ENCODE measurements around the gene NOB1.

Gene NOB1

DNA sequence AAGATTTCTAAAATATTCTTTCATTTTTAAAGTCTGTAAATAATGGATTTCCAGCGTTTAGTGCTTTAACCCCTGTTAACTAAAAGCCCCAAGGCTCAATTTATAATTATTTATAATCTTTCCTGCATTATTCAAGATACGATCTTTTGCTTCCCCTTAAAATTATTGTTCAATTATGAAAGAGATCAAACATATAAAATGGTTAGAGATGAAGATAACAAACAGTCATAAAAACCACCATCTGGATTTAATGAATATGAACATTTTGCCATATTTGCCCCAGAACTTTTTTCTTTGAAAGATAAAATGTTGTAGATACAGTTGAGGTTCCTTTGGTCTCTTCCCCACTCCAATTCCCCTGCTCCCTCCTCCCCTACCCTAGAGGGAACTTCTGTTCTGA, 25.0 kb upstream of the NOB1 start:
- Histone ChIP-seq H3K27me3 (ENCODE audit: control insufficient read depth, insufficient read depth, low read length) (no peaks in the 10 kb centered on the region), H3K36me3 (ENCODE audit: control insufficient read depth, insufficient read depth, low read length) (peaks cover 3% of the 10 kb centered on the region; the same call in 1 of the 2 replicates), H3K9me3 (ENCODE audit: control insufficient read depth, insufficient read depth, low read depth, low read length) (no peaks in the 10 kb centered on the region), H3K4me1 (ENCODE audit: control insufficient read depth, insufficient read depth, low read length) (no peaks in the 10 kb centered on the region), H3K9ac (ENCODE audit: low read length) (no peak overlapping the region), H3K27ac (ENCODE audit: low read depth, low read length) (no peak overlapping the region), H3K4me3 (ENCODE audit: low read depth, low read length) (no peak overlapping the region)

DNA sequence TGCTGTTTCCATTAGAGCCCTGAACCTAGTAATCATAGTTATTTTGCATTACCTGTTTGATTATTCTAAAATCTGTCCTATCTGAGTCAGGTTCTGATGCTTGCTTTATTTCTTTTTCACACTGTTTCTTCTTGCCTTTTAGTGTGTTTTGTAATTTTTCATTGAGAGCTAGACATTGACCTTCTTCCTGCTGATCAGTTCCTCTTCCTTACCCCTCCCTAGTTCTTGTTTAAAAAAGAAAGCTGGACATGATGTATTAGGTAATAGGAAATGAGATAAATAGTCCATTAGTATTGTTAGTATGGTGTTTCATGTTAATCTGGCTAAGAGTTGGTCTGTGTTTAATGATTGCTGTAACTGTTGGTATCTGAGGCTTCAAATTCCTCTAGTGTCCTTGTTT, 20.8 kb upstream of the NOB1 start:
- H3K9ac ChIP-seq (ENCODE audit: low read length), result no peak overlapping the region
- no peaks in the 10 kb centered on the region for H3K4me1 ChIP-seq (ENCODE audit: control insufficient read depth, insufficient read depth, low read length)
- no peak overlapping the region for H3K27ac ChIP-seq (ENCODE audit: low read depth, low read length)
- no peaks in the 10 kb centered on the region for H3K9me3 ChIP-seq (ENCODE audit: control insufficient read depth, insufficient read depth, low read depth, low read length)
- no peaks in the 10 kb centered on the region for H3K27me3 ChIP-seq (ENCODE audit: control insufficient read depth, insufficient read depth, low read length)
- H3K4me3 ChIP-seq (ENCODE audit: low read depth, low read length), result no peak overlapping the region
- H3K36me3 ChIP-seq (ENCODE audit: control insufficient read depth, insufficient read depth, low read length), result no peaks in the 10 kb centered on the region

DNA sequence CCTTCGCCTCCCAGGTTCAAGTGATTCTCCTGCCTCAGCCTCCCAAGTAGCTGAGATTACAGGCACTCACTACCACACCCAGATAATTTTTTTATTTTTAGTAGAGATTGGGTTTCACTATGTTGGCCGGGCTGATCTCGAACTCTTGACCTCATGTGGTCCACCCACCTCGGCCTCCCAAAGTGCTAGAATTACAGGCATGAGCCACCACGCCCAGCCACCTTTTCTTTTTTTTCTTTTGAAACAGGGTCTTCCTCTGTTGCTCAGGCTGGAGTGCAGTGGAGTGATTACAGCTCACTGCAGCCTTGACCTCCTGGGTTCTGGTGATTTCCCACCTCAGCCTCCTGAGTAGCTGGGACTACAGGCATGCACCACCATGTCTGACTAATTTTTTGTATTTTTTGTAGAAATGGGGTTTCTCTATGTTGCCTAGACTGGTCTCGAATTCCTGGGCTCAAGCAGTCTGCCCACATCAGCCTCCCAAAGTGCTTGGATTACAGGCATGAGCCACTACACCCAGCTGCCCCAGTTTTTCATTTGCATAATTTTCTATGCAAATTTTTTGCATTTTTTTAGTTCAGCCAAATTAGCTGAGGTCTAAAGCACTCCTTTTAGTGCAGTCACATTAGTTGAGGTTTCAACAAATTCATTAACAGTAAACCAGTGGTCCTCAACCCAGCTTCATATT, 18.7 kb upstream of the NOB1 start:
- Histone ChIP-seq H3K9me3 (ENCODE audit: control insufficient read depth, insufficient read depth, low read depth, low read length) (no peaks in the 10 kb centered on the region), H3K27ac (ENCODE audit: low read depth, low read length) (no peak overlapping the region), H3K27me3 (ENCODE audit: control insufficient read depth, insufficient read depth, low read length) (no peaks in the 10 kb centered on the region), H3K4me3 (ENCODE audit: low read depth, low read length) (no peak overlapping the region), H3K4me1 (ENCODE audit: control insufficient read depth, insufficient read depth, low read length) (no peaks in the 10 kb centered on the region), H3K36me3 (ENCODE audit: control insufficient read depth, insufficient read depth, low read length) (no peaks in the 10 kb centered on the region), H3K9ac (ENCODE audit: low read length) (no peak overlapping the region)

DNA sequence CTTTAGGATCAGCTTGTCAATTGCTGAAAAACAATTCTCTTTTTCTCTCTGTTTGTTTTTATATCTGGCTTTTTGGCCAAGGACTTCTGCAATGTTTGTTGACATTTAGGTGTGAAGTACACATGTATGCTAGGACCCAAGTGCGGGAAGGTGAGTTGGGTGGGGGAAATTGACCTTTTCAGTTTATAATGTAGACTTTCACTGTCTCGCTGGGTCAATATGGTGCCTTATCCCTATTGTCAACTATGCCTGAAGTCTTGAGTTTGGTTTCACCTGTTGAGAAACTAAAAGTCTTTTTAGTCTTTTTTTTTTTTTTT, 16.9 kb upstream of the NOB1 start:
- Histone ChIP-seq H3K4me3 (ENCODE audit: low read depth, low read length) (no peak overlapping the region), H3K4me1 (ENCODE audit: control insufficient read depth, insufficient read depth, low read length) (no peaks in the 10 kb centered on the region), H3K36me3 (ENCODE audit: control insufficient read depth, insufficient read depth, low read length) (no peaks in the 10 kb centered on the region), H3K27ac (ENCODE audit: low read depth, low read length) (no peak overlapping the region), H3K9me3 (ENCODE audit: control insufficient read depth, insufficient read depth, low read depth, low read length) (peaks cover 9% of the 10 kb centered on the region), H3K9ac (ENCODE audit: low read length) (no peak overlapping the region), H3K27me3 (ENCODE audit: control insufficient read depth, insufficient read depth, low read length) (no peaks in the 10 kb centered on the region)

DNA sequence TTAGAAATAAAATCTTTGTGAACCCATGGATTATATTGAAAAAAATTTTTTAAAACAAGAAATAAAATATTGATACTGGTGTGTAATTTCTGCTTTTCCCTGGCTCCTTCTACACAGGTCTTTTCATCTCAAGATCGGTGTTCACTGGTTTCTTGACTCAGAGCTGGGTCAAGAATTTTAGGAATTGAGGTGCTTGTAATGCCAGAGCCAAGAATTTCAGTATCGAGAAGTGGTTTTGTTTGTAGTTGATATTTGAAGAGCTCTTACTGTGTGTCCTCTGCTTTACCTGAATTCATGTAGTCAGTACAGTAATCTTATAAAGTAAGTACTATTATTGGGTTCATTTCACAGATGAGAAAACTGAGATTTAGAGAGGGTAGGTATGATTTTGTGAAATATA, 14.7 kb upstream of the NOB1 start:
- Histone ChIP-seq H3K9ac (ENCODE audit: low read length) (no peak overlapping the region), H3K9me3 (ENCODE audit: control insufficient read depth, insufficient read depth, low read depth, low read length) (peaks cover 9% of the 10 kb centered on the region), H3K27me3 (ENCODE audit: control insufficient read depth, insufficient read depth, low read length) (no peaks in the 10 kb centered on the region), H3K36me3 (ENCODE audit: control insufficient read depth, insufficient read depth, low read length) (no peaks in the 10 kb centered on the region), H3K4me1 (ENCODE audit: control insufficient read depth, insufficient read depth, low read length) (no peaks in the 10 kb centered on the region), H3K4me3 (ENCODE audit: low read depth, low read length) (no peak overlapping the region), H3K27ac (ENCODE audit: low read depth, low read length) (no peak overlapping the region)

DNA sequence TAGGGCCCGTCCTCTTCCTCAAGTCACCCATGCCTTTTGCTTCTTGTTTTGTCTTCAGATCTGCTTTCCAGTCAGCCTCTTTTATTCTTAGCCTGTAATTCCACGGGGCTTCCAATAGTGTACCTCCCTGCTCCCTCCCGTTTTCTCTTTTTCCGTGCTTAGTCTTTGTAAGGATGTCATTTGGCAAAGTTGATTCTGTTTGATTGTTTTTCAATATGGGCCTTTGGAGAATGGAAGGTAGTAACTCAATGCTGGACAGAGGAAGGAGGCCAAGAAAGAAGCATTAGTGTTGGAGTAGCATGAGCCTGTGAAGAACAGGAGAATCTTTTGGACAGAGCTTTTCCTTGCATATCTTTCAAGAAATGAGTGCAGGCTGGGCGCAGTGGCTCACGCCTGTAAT, 13.9 kb upstream of the NOB1 start:
- no peak overlapping the region for H3K9ac ChIP-seq (ENCODE audit: low read length)
- H3K4me3 ChIP-seq (ENCODE audit: low read depth, low read length), result no peak overlapping the region
- H3K27me3 ChIP-seq (ENCODE audit: control insufficient read depth, insufficient read depth, low read length), result no peaks in the 10 kb centered on the region
- H3K4me1 ChIP-seq (ENCODE audit: control insufficient read depth, insufficient read depth, low read length), result no peaks in the 10 kb centered on the region
- H3K9me3 ChIP-seq (ENCODE audit: control insufficient read depth, insufficient read depth, low read depth, low read length), result peaks cover 9% of the 10 kb centered on the region
- H3K27ac ChIP-seq (ENCODE audit: low read depth, low read length), result no peak overlapping the region
- H3K36me3 ChIP-seq (ENCODE audit: control insufficient read depth, insufficient read depth, low read length), result no peaks in the 10 kb centered on the region

DNA sequence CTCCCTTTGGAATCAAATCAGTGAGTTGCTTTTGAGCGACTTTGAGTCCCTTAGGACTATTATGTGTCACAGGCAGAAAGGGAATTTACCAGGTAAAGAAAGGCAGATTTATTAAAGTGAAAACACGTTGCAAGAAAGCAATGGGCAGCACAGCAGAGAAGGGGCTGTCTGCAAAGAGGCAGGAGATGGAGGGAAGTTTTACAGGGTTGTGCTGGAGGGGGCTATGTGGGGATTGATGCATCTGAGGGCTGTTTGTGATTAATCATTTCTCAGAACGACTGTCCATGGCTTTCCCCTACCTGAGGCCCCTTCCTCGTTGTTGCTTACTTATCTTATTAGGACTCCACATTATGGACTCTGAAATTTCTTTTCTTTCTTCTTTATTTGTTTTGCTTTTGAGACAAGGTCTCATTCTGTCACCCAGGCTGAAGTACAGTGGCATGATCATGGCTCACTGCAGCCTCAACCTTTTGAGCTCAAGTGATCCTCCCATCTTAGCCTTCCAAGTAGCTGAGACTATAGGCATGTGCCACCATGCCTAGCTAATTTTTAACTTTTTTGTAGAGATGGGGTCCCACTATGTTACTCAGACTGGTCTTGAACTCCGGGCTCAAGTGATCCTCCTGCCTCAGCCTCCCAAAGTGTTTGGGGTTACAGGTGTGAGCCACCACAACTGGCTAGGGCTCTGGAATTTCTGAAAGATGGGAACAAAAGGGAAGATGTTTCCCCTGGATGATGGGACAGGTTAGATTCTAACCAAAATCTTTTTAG, 12.9 kb upstream of the NOB1 start:
- no peaks in the 10 kb centered on the region for H3K36me3 ChIP-seq (ENCODE audit: control insufficient read depth, insufficient read depth, low read length)
- no peaks in the 10 kb centered on the region for H3K27me3 ChIP-seq (ENCODE audit: control insufficient read depth, insufficient read depth, low read length)
- no peak overlapping the region for H3K9ac ChIP-seq (ENCODE audit: low read length)
- peaks cover 5% of the 10 kb centered on the region for H3K4me1 ChIP-seq (ENCODE audit: control insufficient read depth, insufficient read depth, low read length)
- H3K9me3 ChIP-seq (ENCODE audit: control insufficient read depth, insufficient read depth, low read depth, low read length), result peaks cover 9% of the 10 kb centered on the region
- H3K27ac ChIP-seq (ENCODE audit: low read depth, low read length), result no peak overlapping the region
- no peak overlapping the region for H3K4me3 ChIP-seq (ENCODE audit: low read depth, low read length)

DNA sequence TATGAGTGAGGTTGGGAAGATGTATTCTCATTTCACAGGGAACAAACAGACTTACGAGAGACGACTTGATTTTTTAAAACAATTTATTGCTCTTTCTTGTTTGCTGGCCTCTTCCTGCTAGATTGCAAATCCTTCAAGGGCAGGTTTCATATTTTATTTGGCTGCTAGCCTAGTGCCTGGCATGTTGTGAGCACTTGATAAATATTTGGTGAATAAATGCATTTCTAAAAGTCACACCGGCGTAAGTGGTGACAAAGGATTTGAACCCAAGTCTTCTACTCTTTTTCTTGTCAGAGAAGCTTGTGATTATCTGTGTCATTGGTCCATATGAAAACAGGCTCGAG, 8.8 kb upstream of the NOB1 start:
- Histone ChIP-seq H3K9ac (ENCODE audit: low read length) (no peak overlapping the region), H3K9me3 (ENCODE audit: control insufficient read depth, insufficient read depth, low read depth, low read length) (peaks cover 9% of the 10 kb centered on the region), H3K4me1 (ENCODE audit: control insufficient read depth, insufficient read depth, low read length) (peaks cover 5% of the 10 kb centered on the region), H3K27me3 (ENCODE audit: control insufficient read depth, insufficient read depth, low read length) (no peaks in the 10 kb centered on the region), H3K36me3 (ENCODE audit: control insufficient read depth, insufficient read depth, low read length) (no peaks in the 10 kb centered on the region), H3K4me3 (ENCODE audit: low read depth, low read length) (peak overlapping the region; percentile 100; the same call in 1 of the 2 replicates), H3K27ac (ENCODE audit: low read depth, low read length) (no peak overlapping the region)

DNA sequence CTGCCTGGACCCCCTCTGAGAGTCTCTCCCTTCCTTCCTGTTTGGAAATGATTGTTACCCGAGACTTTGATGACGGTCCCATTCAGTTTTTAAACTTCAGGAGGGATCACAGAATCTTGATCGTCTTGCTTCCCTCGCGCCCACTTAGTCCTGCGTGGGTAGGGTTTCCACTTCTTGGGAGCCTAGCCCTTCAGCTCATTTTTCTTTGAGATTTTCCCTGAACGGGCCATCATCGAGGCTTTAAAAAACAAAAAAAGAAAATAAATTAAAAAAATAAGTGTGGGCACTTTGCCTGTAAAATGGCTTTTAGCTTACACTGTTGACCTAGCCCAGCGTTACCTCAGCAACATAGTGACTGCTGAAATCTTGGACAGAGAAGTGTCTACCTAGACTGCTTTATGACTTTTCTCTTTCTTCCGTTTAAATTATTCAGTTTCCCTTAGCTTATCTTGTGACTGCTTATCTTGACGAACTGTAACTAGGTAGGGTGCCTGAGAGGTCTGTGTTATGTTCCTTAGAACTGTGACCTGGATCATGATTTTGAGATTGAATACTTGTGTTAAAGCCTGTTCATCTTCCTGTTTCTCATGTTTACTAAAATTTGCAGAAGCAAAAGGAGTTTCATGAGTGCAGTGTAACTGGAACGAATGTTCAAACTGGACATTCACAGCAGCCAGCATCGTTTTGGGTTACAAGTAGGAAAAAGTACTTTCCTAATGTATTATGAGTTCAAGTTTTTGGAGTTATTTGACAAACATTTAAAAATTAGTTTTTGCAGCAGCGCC, 8.3 kb upstream of the NOB1 start:
- H3K27ac ChIP-seq (ENCODE audit: low read depth, low read length), result no peak overlapping the region; the same call in 1 of the 2 replicates

DNA sequence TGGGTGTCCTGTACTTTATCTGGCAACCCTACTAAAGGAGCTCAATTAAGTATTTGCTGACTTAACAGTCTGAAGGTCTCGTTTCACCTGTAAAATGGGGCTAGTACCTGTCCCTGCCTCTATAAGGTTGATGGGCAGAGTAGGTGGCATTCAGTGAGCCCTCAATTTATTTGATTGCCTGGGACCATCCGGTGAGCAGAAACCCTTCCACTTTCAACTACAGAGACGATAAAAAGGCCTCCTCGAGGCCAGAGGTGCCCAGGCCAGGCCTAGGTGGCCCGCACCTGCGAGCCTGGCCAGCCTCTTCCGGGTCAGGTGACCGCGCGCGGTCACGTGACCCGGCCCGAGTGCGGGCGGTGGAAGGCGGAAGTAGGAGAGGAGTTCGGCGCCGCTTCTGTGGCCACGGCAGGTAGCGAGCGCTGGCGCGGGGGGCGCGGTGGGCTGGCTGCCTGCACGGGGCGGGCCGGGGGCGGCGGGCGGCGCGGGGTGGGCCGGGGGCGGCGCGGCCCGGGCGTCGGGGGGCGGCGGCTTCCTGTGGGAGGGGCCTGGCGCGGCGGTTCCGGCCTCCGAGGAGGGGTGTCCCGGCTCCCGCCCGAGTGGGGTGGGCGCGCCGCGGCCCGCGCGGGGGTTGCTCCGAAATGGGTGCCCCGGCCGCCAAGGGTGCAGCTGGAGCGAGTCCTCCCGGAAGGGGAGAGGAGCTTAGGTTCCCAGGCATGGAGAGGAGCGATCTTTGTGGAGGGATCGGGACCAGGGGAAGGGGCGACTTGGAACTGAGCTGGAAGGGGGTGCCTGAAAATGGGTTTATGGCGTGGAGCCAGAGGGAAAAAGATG, 7.5 kb upstream of the NOB1 start, which contains the start of gene WWP2:
Gene WWP2 (plus strand): TSS at position 350 of the 831 bp plus-strand sequence. CDS start 24,679 bp downstream, outside the sequence.
- H3K36me3 ChIP-seq (ENCODE audit: control insufficient read depth, insufficient read depth, low read length), result no peaks in the 10 kb centered on the region
- no peaks in the 10 kb centered on the region for H3K27me3 ChIP-seq (ENCODE audit: control insufficient read depth, insufficient read depth, low read length)
- peaks cover 1% of the 10 kb centered on the region; the same call in 1 of the 2 replicates for H3K9me3 ChIP-seq (ENCODE audit: control insufficient read depth, insufficient read depth, low read depth, low read length)
- H3K4me3 ChIP-seq (ENCODE audit: low read depth, low read length), result peak within 1 kb of the TSS; percentile 100
- peak within 1 kb of the TSS; percentile 94 for H3K9ac ChIP-seq (ENCODE audit: low read length)
- peak within 1 kb of the TSS; percentile 48; the same call in 1 of the 2 replicates for H3K27ac ChIP-seq (ENCODE audit: low read depth, low read length)
- peaks cover 5% of the 10 kb centered on the region for H3K4me1 ChIP-seq (ENCODE audit: control insufficient read depth, insufficient read depth, low read length)

More for the DNA sequence above, 8.3 kb upstream of the NOB1 start:
- Histone ChIP-seq H3K9me3 (ENCODE audit: control insufficient read depth, insufficient read depth, low read depth, low read length) (peaks cover 9% of the 10 kb centered on the region), H3K27me3 (ENCODE audit: control insufficient read depth, insufficient read depth, low read length) (no peaks in the 10 kb centered on the region), H3K4me1 (ENCODE audit: control insufficient read depth, insufficient read depth, low read length) (peaks cover 5% of the 10 kb centered on the region), H3K9ac (ENCODE audit: low read length) (peak overlapping the region; percentile 94), H3K36me3 (ENCODE audit: control insufficient read depth, insufficient read depth, low read length) (no peaks in the 10 kb centered on the region), H3K4me3 (ENCODE audit: low read depth, low read length) (peak overlapping the region; percentile 100)

All from HUES6 (cell line).